ENCODE measurements around the gene ANKRD6.

ANKRD6 gene

GRCh38 chr6:89430201-89430962 lies 2.6 kb upstream of the ANKRD6 start:
- Mint-ChIP-seq H3K9me3 (no peaks in the 10 kb centered on the region), H3K27ac (ENCODE audit: low read depth) (no peak overlapping the region), H3K4me1 (peaks cover 12% of the 10 kb centered on the region), H3K4me3 (no peak overlapping the region), H3K36me3 (ENCODE audit: insufficient read depth) (peaks cover 5% of the 10 kb centered on the region), H3K27me3 (peaks cover 29% of the 10 kb centered on the region)
- DNase-seq (ENCODE audit: low spot score in 2 of 2) (no peak), ATAC-seq (replicated peaks; ENCODE audit: extremely low read depth, poor library complexity, severe bottlenecking) (no peak)

GRCh38 chr6:89433252-89434149 lies 549 bp downstream of the ANKRD6 start:
- peaks cover 12% of the 10 kb centered on the region for H3K4me1 Mint-ChIP-seq

GRCh38 chr6:89434150-89434499 lies 1.2 kb downstream of the ANKRD6 start:
- DNase-seq (ENCODE audit: low spot score in 2 of 2): no peak
- peaks cover 12% of the 10 kb centered on the region for H3K4me1 Mint-ChIP-seq
- H3K27me3 Mint-ChIP-seq: peaks cover 2% of the 10 kb centered on the region
- no peak for ATAC-seq (replicated peaks; ENCODE audit: extremely low read depth, poor library complexity, severe bottlenecking)
- H3K36me3 Mint-ChIP-seq (ENCODE audit: insufficient read depth): peaks cover 5% of the 10 kb centered on the region
- peak overlapping the region; percentile 78 for H3K4me3 Mint-ChIP-seq
- no peaks in the 10 kb centered on the region for H3K9me3 Mint-ChIP-seq
- no peak overlapping the region for H3K27ac Mint-ChIP-seq (ENCODE audit: low read depth)

More at GRCh38 chr6:89433252-89434149, 549 bp downstream of the ANKRD6 start:
- H3K9me3 Mint-ChIP-seq: no peaks in the 10 kb centered on the region
- DNase-seq (ENCODE audit: low spot score in 2 of 2) (peak in 1 of 2 donors; percentile 17), ATAC-seq (replicated peaks; ENCODE audit: extremely low read depth, poor library complexity, severe bottlenecking) (peak; percentile 30)
- H3K27me3 Mint-ChIP-seq: peaks cover 8% of the 10 kb centered on the region
- no peak overlapping the region for H3K27ac Mint-ChIP-seq (ENCODE audit: low read depth)
- peaks cover 5% of the 10 kb centered on the region for H3K36me3 Mint-ChIP-seq (ENCODE audit: insufficient read depth)
- peak overlapping the region; percentile 78 for H3K4me3 Mint-ChIP-seq

GRCh38 chr6:89434954-89435353 lies 2.0 kb downstream of the ANKRD6 start:
- no peak overlapping the region for H3K27ac Mint-ChIP-seq (ENCODE audit: low read depth)
- peaks cover 5% of the 10 kb centered on the region for H3K36me3 Mint-ChIP-seq (ENCODE audit: insufficient read depth)
- H3K27me3 Mint-ChIP-seq: no peaks in the 10 kb centered on the region
- no peaks in the 10 kb centered on the region for H3K9me3 Mint-ChIP-seq
- peak overlapping the region; percentile 78 for H3K4me3 Mint-ChIP-seq
- ATAC-seq (replicated peaks; ENCODE audit: extremely low read depth, poor library complexity, severe bottlenecking) (no peak), DNase-seq (ENCODE audit: low spot score in 2 of 2) (no peak)
- H3K4me1 Mint-ChIP-seq: peaks cover 12% of the 10 kb centered on the region

- H3K4me3 Mint-ChIP-seq: no peak overlapping the region
- no peak for DNase-seq (ENCODE audit: low spot score in 2 of 2)
- H3K27me3 Mint-ChIP-seq: no peaks in the 10 kb centered on the region
- H3K36me3 Mint-ChIP-seq (ENCODE audit: insufficient read depth): peaks cover 5% of the 10 kb centered on the region
- peaks cover 12% of the 10 kb centered on the region for H3K4me1 Mint-ChIP-seq
- no peak overlapping the region for H3K27ac Mint-ChIP-seq (ENCODE audit: low read depth)
- H3K9me3 Mint-ChIP-seq: no peaks in the 10 kb centered on the region
- no peak for ATAC-seq (replicated peaks; ENCODE audit: extremely low read depth, poor library complexity, severe bottlenecking)
These were observed 3.3 kb downstream of the ANKRD6 start for GRCh38 chr6:89436226-89436625.

GRCh38 chr6:89438248-89438647 lies 5.3 kb downstream of the ANKRD6 start:
- Mint-ChIP-seq H3K9me3 (no peaks in the 10 kb centered on the region), H3K4me1 (peaks cover 12% of the 10 kb centered on the region), H3K4me3 (no peak overlapping the region), H3K36me3 (ENCODE audit: insufficient read depth) (no peaks in the 10 kb centered on the region), H3K27ac (ENCODE audit: low read depth) (no peak overlapping the region), H3K27me3 (no peaks in the 10 kb centered on the region)
- DNase-seq (ENCODE audit: low spot score in 2 of 2) (no peak), ATAC-seq (replicated peaks; ENCODE audit: extremely low read depth, poor library complexity, severe bottlenecking) (no peak)

GRCh38 chr6:89439014-89439413 lies 6.1 kb downstream of the ANKRD6 start:
- Mint-ChIP-seq H3K4me3 (no peak overlapping the region), H3K9me3 (no peaks in the 10 kb centered on the region), H3K27ac (ENCODE audit: low read depth) (no peak overlapping the region), H3K36me3 (ENCODE audit: insufficient read depth) (no peaks in the 10 kb centered on the region), H3K4me1 (peaks cover 7% of the 10 kb centered on the region), H3K27me3 (no peaks in the 10 kb centered on the region)
- DNase-seq (ENCODE audit: low spot score in 2 of 2) (no peak), ATAC-seq (replicated peaks; ENCODE audit: extremely low read depth, poor library complexity, severe bottlenecking) (no peak)

GRCh38 chr6:89440200-89440599 lies 7.2 kb downstream of the ANKRD6 start:
- no peak overlapping the region for H3K27ac Mint-ChIP-seq (ENCODE audit: low read depth)
- DNase-seq (ENCODE audit: low spot score in 2 of 2) (no peak), ATAC-seq (replicated peaks; ENCODE audit: extremely low read depth, poor library complexity, severe bottlenecking) (no peak)
- H3K27me3 Mint-ChIP-seq: no peaks in the 10 kb centered on the region
- no peaks in the 10 kb centered on the region for H3K36me3 Mint-ChIP-seq (ENCODE audit: insufficient read depth)
- no peaks in the 10 kb centered on the region for H3K9me3 Mint-ChIP-seq
- no peak overlapping the region for H3K4me3 Mint-ChIP-seq
- no peaks in the 10 kb centered on the region for H3K4me1 Mint-ChIP-seq

GRCh38 chr6:89443658-89444057 lies 10.7 kb downstream of the ANKRD6 start:
- H3K4me1 Mint-ChIP-seq: no peaks in the 10 kb centered on the region

GRCh38 chr6:89449193-89449592 lies 16.2 kb downstream of the ANKRD6 start:
- H3K27ac Mint-ChIP-seq (ENCODE audit: low read depth): no peak overlapping the region
- ATAC-seq (replicated peaks; ENCODE audit: extremely low read depth, poor library complexity, severe bottlenecking): no peak
- H3K9me3 Mint-ChIP-seq: no peaks in the 10 kb centered on the region

More at GRCh38 chr6:89443658-89444057, 10.7 kb downstream of the ANKRD6 start:
- no peaks in the 10 kb centered on the region for H3K27me3 Mint-ChIP-seq
- ATAC-seq (replicated peaks; ENCODE audit: extremely low read depth, poor library complexity, severe bottlenecking) (no peak), DNase-seq (ENCODE audit: low spot score in 2 of 2) (no peak)
- H3K9me3 Mint-ChIP-seq: no peaks in the 10 kb centered on the region
- no peaks in the 10 kb centered on the region for H3K36me3 Mint-ChIP-seq (ENCODE audit: insufficient read depth)
- H3K4me3 Mint-ChIP-seq: no peak overlapping the region
- no peak overlapping the region for H3K27ac Mint-ChIP-seq (ENCODE audit: low read depth)

GRCh38 chr6:89452281-89452680 lies 19.3 kb downstream of the ANKRD6 start:
- H3K4me3 Mint-ChIP-seq: no peak overlapping the region
- no peaks in the 10 kb centered on the region for H3K36me3 Mint-ChIP-seq (ENCODE audit: insufficient read depth)
- no peaks in the 10 kb centered on the region for H3K27me3 Mint-ChIP-seq
- DNase-seq (ENCODE audit: low spot score in 2 of 2) (no peak), ATAC-seq (replicated peaks; ENCODE audit: extremely low read depth, poor library complexity, severe bottlenecking) (no peak)
- no peak overlapping the region for H3K27ac Mint-ChIP-seq (ENCODE audit: low read depth)
- no peaks in the 10 kb centered on the region for H3K4me1 Mint-ChIP-seq
- H3K9me3 Mint-ChIP-seq: no peaks in the 10 kb centered on the region

More at GRCh38 chr6:89449193-89449592, 16.2 kb downstream of the ANKRD6 start:
- no peak for DNase-seq (ENCODE audit: low spot score in 2 of 2)
- Mint-ChIP-seq H3K36me3 (ENCODE audit: insufficient read depth) (no peaks in the 10 kb centered on the region), H3K27me3 (no peaks in the 10 kb centered on the region), H3K4me3 (no peak overlapping the region), H3K4me1 (no peaks in the 10 kb centered on the region)

- no peaks in the 10 kb centered on the region for H3K27me3 Mint-ChIP-seq
These were observed 21.3 kb downstream of the ANKRD6 start for GRCh38 chr6:89454300-89454699.

GRCh38 chr6:89458704-89459103 lies 25.8 kb downstream of the ANKRD6 start:
- DNase-seq (ENCODE audit: low spot score in 2 of 2): no peak
- no peaks in the 10 kb centered on the region for H3K36me3 Mint-ChIP-seq (ENCODE audit: insufficient read depth)
- no peaks in the 10 kb centered on the region for H3K4me1 Mint-ChIP-seq
- no peak overlapping the region for H3K4me3 Mint-ChIP-seq
- ATAC-seq (replicated peaks; ENCODE audit: extremely low read depth, poor library complexity, severe bottlenecking): no peak
- no peaks in the 10 kb centered on the region for H3K9me3 Mint-ChIP-seq
- H3K27me3 Mint-ChIP-seq: no peaks in the 10 kb centered on the region
- no peak overlapping the region for H3K27ac Mint-ChIP-seq (ENCODE audit: low read depth)

More at GRCh38 chr6:89454300-89454699, 21.3 kb downstream of the ANKRD6 start:
- DNase-seq (ENCODE audit: low spot score in 2 of 2) (no peak), ATAC-seq (replicated peaks; ENCODE audit: extremely low read depth, poor library complexity, severe bottlenecking) (no peak)
- H3K4me1 Mint-ChIP-seq: no peaks in the 10 kb centered on the region
- no peak overlapping the region for H3K27ac Mint-ChIP-seq (ENCODE audit: low read depth)
- H3K9me3 Mint-ChIP-seq: no peaks in the 10 kb centered on the region
- H3K36me3 Mint-ChIP-seq (ENCODE audit: insufficient read depth): no peaks in the 10 kb centered on the region
- no peak overlapping the region for H3K4me3 Mint-ChIP-seq
